Neural cell (in vitro differentiated cells): ENCODE results near the gene TRMU. TPM values are rescaled to one million over a fixed set of nuclear protein-coding genes. Genes with fewer than 3 reads are reported as not detected.

Experiments used
- H2AFZ ChIP-seq: fragments of 200-600, 300-800 bp; sonication (generic), shearing (Covaris generic); 2 replicates; pipeline ENCODE4 v1.6.0; 2014; ENCODE audit warnings: low read depth, mild to moderate bottlenecking, antibody characterized with exemption, low read length, moderate library complexity
- H3F3A ChIP-seq: fragments of 200-600 bp; shearing (Covaris generic); 2 replicates; pipeline ENCODE4 v1.6.1; 2016; ENCODE audit warnings: mild to moderate bottlenecking, moderate library complexity, mixed read lengths, antibody characterized with exemption, low read length; ENCODE audit not compliant: insufficient read depth, poor library complexity, severe bottlenecking
- H3K27ac ChIP-seq: fragments of 200-600, 300-800 bp; sonication (generic), shearing (Covaris generic); 2 replicates; pipeline ENCODE4 v1.5.1; 2014; ENCODE audit warnings: mild to moderate bottlenecking, low read length, moderate library complexity
- H3K27me3 ChIP-seq: fragments of 300-800, 200-600 bp; sonication (generic), shearing (Covaris generic); 2 replicates; pipeline ENCODE4 v1.6.0; 2014; ENCODE audit warnings: mild to moderate bottlenecking, low read depth, low read length, moderate library complexity; ENCODE audit not compliant: insufficient read depth
- H3K36me3 ChIP-seq: fragments of 300-800, 200-600 bp; sonication (generic), shearing (Covaris generic); 2 replicates; pipeline ENCODE4 v1.5.1; 2014; ENCODE audit warnings: mild to moderate bottlenecking, antibody characterized with exemption, low read length, moderate library complexity; ENCODE audit not compliant: insufficient read depth
- H3K4me2 ChIP-seq: fragments of 300-800, 200-600 bp; sonication (generic), shearing (Covaris generic); 2 replicates; pipeline ENCODE4 v1.6.0; 2014; ENCODE audit warnings: mild to moderate bottlenecking, low read length
- H3K4me3 ChIP-seq: fragments of 300-800, 200-600 bp; sonication (generic), shearing (Covaris generic); 2 replicates; pipeline ENCODE4 v1.5.1; 2014; ENCODE audit warnings: mild to moderate bottlenecking, low read length, moderate library complexity
- H3K79me2 ChIP-seq: fragments of 200-600 bp; shearing (Covaris generic); replicated peaks from 2 replicates; pipeline ENCODE4 v1.6.0; 2014; ENCODE audit warnings: mild to moderate bottlenecking, low read length, moderate library complexity; ENCODE audit not compliant: insufficient read depth
- H3K9ac ChIP-seq: fragments of 300-800, 200-600 bp; sonication (generic), shearing (Covaris generic); 2 replicates; pipeline ENCODE4 v1.6.1; 2016; ENCODE audit warnings: mild to moderate bottlenecking, low read length, mixed read lengths
- H3K9me2 ChIP-seq: fragments of 200-600 bp; shearing (Covaris generic); 2 replicates; pipeline ENCODE4 v1.6.1; 2016; ENCODE audit warnings: mild to moderate bottlenecking, low read length, mixed read lengths; ENCODE audit not compliant: insufficient read depth
- H3K9me3 ChIP-seq: fragments of 200-600, 300-800 bp; sonication (generic), shearing (Covaris generic); 2 replicates; pipeline ENCODE4 v1.6.1; 2016; ENCODE audit warnings: mild to moderate bottlenecking, mixed run types, low read length, moderate library complexity, mixed read lengths
- H4K20me1 ChIP-seq: fragments of 200-600 bp; shearing (Covaris generic); 2 replicates; pipeline ENCODE4 v1.6.1; 2016; ENCODE audit warnings: mild to moderate bottlenecking, mixed run types; ENCODE audit not compliant: insufficient read depth
- CTCF ChIP-seq: fragments of 450-650 bp; IDR thresholded peaks from 2 replicates; pipeline ENCODE4 v1.5.1; 2014; ENCODE audit warnings: antibody characterized with exemption, mild to moderate bottlenecking, moderate library complexity; ENCODE audit not compliant: poor library complexity, severe bottlenecking
- EP300 ChIP-seq: fragments of 450-650 bp; conservative IDR thresholded peaks from 2 replicates; pipeline ENCODE4 v1.6.1; 2014; ENCODE audit warnings: antibody characterized with exemption, mild to moderate bottlenecking, moderate library complexity; ENCODE audit not compliant: poor library complexity, severe bottlenecking
- EZH2 ChIP-seq: fragments of 200-600, 300-800 bp; shearing (Covaris generic), sonication (generic); IDR thresholded peaks from 2 replicates; pipeline ENCODE4 v1.6.1; 2014; ENCODE audit warnings: antibody characterized with exemption, low read length, borderline replicate concordance, mild to moderate bottlenecking; ENCODE audit not compliant: insufficient read depth, poor library complexity, severe bottlenecking
- MXI1 ChIP-seq: fragments of 450-650 bp; conservative IDR thresholded peaks from 2 replicates; pipeline ENCODE4 v1.6.1; 2014; ENCODE audit warnings: antibody characterized with exemption, mild to moderate bottlenecking; ENCODE audit not compliant: poor library complexity, severe bottlenecking
- POLR2AphosphoS5 ChIP-seq: IDR thresholded peaks from 2 replicates; pipeline ENCODE4 v1.6.1; 2012
- RAD21 ChIP-seq: fragments of 450-650 bp; conservative IDR thresholded peaks from 2 replicates; pipeline ENCODE4 v1.6.1; 2014; ENCODE audit warnings: antibody characterized with exemption, mild to moderate bottlenecking, moderate library complexity
- REST ChIP-seq: IDR thresholded peaks from 2 replicates; pipeline ENCODE4 v1.6.1; 2012; ENCODE audit warnings: borderline replicate concordance
- SMC3 ChIP-seq: fragments of 450-650 bp; conservative IDR thresholded peaks from 2 replicates; pipeline ENCODE4 v1.6.1; 2014; ENCODE audit warnings: antibody characterized with exemption, mild to moderate bottlenecking, moderate library complexity; ENCODE audit not compliant: poor library complexity
- TAF1 ChIP-seq: IDR thresholded peaks from 2 replicates; pipeline ENCODE4 v1.6.1; 2012; ENCODE audit warnings: low read depth
- polyA plus RNA-seq: library from polyadenylated mRNA; depleted of rRNA; stranded (reverse); fragments of >200 nt; gene quantifications from 2 replicates; pipeline ENCODE4 v1.2.3, GENCODE V29; 2014

Gene TRMU
- polyA plus RNA-seq, 1 donor from 2014 or later: 72.9 TPM

DNA sequence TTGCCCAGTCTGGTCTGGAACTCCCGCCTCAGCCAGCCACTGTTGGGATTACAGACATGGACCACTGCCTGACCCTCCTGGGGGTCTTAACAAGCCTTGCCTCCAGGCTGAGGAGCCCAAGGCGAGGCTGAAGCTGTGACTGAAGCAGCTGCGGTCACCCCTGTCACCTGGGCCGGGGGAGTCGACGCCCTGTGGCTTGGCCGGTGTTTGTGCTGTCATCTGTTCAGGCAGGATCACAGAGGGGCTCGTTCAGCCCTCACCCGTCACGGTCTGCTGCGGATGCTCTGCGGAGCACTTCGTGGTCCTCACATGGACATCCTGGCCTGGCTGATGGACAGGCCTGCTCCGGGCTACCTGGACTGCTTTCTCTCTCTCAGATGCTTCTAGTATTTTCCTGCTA lies 23.8 kb downstream of the TRMU start:
- H3K9me2 ChIP-seq: no peaks in the 10 kb centered on the region
- no peak overlapping the region for H3K9ac ChIP-seq
- no peaks in the 10 kb centered on the region for H3F3A ChIP-seq
- no peak overlapping the region for H3K4me2 ChIP-seq
- H3K36me3 ChIP-seq: no peaks in the 10 kb centered on the region
- H3K27ac ChIP-seq: no peak overlapping the region
- H3K4me3 ChIP-seq: no peak overlapping the region
- TF ChIP-seq TAF1: no peak
- no peak for TF ChIP-seq RAD21
- no peak for TF ChIP-seq EZH2
- no peak for TF ChIP-seq CTCF
- no peak for TF ChIP-seq EP300
- no peak for TF ChIP-seq POLR2AphosphoS5
- no peak for TF ChIP-seq MXI1
- TF ChIP-seq REST: no peak
- no peak for TF ChIP-seq SMC3
- H3K27me3 ChIP-seq: no peaks in the 10 kb centered on the region
- no peaks in the 10 kb centered on the region for H4K20me1 ChIP-seq
- H2AFZ ChIP-seq: no peak overlapping the region
- H3K79me2 ChIP-seq: no peaks in the 10 kb centered on the region
- no peaks in the 10 kb centered on the region for H3K9me3 ChIP-seq

DNA sequence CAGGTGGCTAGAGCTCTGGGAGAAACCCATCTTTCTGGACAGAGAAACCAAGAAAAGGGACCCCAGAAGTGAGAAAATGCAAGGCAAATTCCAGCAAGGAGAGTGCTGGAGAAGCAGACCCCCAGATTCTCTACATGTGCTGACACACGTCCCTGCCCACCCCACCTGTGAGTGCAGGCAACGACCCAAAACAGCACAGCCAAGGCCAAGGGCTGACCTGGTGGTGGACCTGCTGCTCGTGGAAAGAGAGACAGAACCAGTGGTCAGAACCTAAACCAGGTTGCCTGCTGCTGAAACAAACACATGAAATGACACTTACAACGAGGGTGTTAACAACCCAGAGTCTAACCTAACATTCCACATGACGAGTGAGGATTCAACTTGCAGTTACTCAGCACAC lies 24.6 kb downstream of the TRMU start:
- H3K4me2 ChIP-seq: no peak overlapping the region
- H3F3A ChIP-seq: no peaks in the 10 kb centered on the region
- no peaks in the 10 kb centered on the region for H3K9me3 ChIP-seq
- no peak overlapping the region for H3K27ac ChIP-seq
- H3K79me2 ChIP-seq: no peaks in the 10 kb centered on the region
- H3K4me3 ChIP-seq: no peak overlapping the region
- no peaks in the 10 kb centered on the region for H3K27me3 ChIP-seq
- H2AFZ ChIP-seq: no peak overlapping the region
- TF ChIP-seq REST: no peak
- TF ChIP-seq SMC3: no peak
- no peak for TF ChIP-seq EZH2
- no peak for TF ChIP-seq RAD21
- TF ChIP-seq EP300: no peak
- no peak for TF ChIP-seq POLR2AphosphoS5
- no peak for TF ChIP-seq CTCF
- TF ChIP-seq MXI1: no peak
- no peak for TF ChIP-seq TAF1
- no peak overlapping the region for H3K9ac ChIP-seq
- no peaks in the 10 kb centered on the region for H4K20me1 ChIP-seq
- H3K36me3 ChIP-seq: no peaks in the 10 kb centered on the region
- H3K9me2 ChIP-seq: no peaks in the 10 kb centered on the region
